Cortex of kidney (tissue), 1 donor: ENCODE measurements around the gene ALDH1B1.

ENCODE experiments used
- DNase-seq: peaks from one replicate; lab custom pipeline; 2025; lab: John Stamatoyannopoulos, UW

Gene ALDH1B1

GRCh38 chr9:38441347-38442085 lies 49.0 kb downstream of the ALDH1B1 start:
- no peak for DNase-seq

GRCh38 chr9:38442473-38443096 lies 50.1 kb downstream of the ALDH1B1 start:
- DNase-seq: no peak

GRCh38 chr9:38443181-38443580 lies 50.7 kb downstream of the ALDH1B1 start:
- no peak for DNase-seq

DNA sequence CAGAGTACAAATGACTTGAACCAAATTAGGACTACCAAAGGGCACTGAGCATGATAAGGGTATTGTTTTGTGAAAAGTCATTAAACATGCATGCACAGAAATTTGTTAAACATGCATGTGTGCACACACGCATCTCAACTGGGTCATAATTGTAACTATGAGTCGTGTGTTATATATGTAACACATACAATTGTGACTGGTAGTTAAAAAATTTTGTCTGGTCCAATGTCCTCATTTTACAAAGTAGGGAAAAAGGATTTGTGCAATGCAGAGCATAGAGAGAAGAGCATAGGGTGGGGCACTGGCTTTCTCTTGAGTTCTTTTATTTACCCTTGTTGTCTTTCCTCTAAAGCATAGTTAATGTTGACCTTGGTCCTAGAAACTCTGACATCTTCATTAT lies 51.1 kb downstream of the ALDH1B1 start:
- no peak for DNase-seq

GRCh38 chr9:38445154-38446043 lies 52.9 kb downstream of the ALDH1B1 start:
- DNase-seq: no peak

DNA sequence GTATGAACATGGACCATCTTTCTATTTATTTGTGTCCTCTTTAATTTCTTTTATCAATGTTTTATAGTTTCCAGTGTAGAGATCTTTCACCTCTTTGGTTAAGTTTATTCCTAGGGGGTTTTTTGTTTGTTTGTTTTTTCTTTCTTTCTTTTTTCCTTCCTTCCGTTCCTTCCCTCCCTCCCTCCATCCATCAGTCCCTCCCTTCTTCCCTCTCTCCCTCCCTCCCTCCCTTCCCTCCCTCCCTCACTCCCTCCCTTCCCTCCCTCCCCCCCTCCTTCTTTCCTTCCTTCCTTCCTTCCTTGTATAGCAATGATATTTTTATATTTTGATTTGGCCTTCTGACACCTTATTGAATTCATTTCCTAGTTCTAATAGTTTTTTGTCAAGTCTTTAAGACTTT lies 55.2 kb downstream of the ALDH1B1 start:
- no peak for DNase-seq
